ENCODE data around the gene RAD17. TPM values are rescaled to one million over a fixed set of nuclear protein-coding genes. Genes with fewer than 3 reads are reported as not detected.

RAD17 gene
- total RNA-seq, 2 experiments from 2014 or later: 22.9 to 26.5 TPM

DNA sequence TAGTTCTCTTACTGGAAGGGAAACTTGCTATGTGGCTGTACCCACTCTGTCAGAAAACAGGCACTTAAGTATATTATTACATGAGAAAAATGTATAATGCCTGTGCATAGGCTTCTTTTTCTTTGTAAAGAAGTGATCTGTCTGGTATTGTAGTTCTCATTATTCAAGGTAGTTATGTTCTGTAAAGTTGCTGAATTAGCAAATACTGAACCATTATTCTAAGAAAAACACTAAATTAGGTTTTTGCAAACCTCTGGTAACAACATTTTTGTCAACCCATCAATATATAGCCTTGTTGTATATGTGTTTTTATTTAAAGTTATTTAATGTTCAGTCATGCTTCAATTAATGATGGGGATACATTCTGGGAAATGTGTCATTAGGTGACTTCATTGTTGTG is 8.8 kb downstream of the RAD17 start:
- peaks cover 17% of the 10 kb centered on the region for H3K36me3 Mint-ChIP-seq (ENCODE audit: low read depth)
- no peaks in the 10 kb centered on the region for H3K9me3 Mint-ChIP-seq
- no peaks in the 10 kb centered on the region for H3K4me1 Mint-ChIP-seq (ENCODE audit: low read depth)
- no peak overlapping the region for H3K4me3 Mint-ChIP-seq
- no peak overlapping the region for H3K27ac Mint-ChIP-seq
- ChIA-PET POLR2A (no interaction called here), CTCF (no interaction called here)
- TF ChIP-seq, protein P1, sequence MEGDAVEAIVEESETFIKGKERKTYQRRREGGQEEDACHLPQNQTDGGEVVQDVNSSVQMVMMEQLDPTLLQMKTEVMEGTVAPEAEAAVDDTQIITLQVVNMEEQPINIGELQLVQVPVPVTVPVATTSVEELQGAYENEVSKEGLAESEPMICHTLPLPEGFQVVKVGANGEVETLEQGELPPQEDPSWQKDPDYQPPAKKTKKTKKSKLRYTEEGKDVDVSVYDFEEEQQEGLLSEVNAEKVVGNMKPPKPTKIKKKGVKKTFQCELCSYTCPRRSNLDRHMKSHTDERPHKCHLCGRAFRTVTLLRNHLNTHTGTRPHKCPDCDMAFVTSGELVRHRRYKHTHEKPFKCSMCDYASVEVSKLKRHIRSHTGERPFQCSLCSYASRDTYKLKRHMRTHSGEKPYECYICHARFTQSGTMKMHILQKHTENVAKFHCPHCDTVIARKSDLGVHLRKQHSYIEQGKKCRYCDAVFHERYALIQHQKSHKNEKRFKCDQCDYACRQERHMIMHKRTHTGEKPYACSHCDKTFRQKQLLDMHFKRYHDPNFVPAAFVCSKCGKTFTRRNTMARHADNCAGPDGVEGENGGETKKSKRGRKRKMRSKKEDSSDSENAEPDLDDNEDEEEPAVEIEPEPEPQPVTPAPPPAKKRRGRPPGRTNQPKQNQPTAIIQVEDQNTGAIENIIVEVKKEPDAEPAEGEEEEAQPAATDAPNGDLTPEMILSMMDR (IDR thresholded peaks at IDR 0.05): no peak
- no peak for ATAC-seq
- intact Hi-C loops (cut with micrococcal nuclease): no loop called here
- no peak for DNase-seq
- H3K27me3 Mint-ChIP-seq: no peaks in the 10 kb centered on the region

DNA sequence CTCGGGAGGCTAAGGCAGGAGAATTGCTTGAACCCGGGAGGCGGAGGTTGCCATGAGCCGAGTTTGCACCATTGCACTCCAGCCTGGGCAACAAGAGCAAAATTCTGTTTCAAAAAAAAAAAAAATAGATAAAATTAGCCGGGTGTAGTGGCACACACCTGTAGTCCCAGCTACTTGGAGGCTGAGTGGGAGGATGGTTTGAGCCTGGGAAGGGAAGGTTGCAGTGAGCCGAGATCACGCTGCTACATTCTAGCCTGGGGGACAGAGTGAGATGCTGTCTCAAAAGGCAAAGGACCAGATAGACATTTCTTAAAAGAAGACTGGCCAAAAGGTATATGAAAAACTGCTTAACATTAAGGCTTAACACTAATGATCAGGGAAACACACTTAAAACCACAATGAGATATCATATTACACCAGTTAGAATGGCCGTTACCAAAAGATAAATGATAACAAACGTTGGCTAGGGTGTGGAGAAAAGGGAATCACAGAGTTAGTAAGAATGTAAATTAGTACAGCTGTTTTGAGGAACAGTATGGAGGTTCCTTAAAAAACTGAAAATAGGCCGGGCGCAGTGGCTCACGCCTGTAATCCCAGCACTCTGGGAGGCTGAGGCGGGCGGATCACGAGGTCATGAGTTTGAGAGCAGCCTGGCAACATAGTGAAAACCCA is 35.2 kb downstream of the RAD17 start:
- Mint-ChIP-seq H3K4me3 (no peak overlapping the region), H3K27me3 (no peaks in the 10 kb centered on the region), H3K36me3 (ENCODE audit: low read depth) (peaks cover 39% of the 10 kb centered on the region), H3K4me1 (ENCODE audit: low read depth) (no peaks in the 10 kb centered on the region), H3K9me3 (peaks cover 2% of the 10 kb centered on the region), H3K27ac (no peak overlapping the region)
- ATAC-seq (no peak), DNase-seq (no peak)
- TF ChIP-seq, protein P1 (IDR thresholded peaks at IDR 0.05): no peak
- ChIA-PET CTCF (no interaction called here), POLR2A (no interaction called here)
- intact Hi-C loops (cut with micrococcal nuclease): no loop called here

DNA sequence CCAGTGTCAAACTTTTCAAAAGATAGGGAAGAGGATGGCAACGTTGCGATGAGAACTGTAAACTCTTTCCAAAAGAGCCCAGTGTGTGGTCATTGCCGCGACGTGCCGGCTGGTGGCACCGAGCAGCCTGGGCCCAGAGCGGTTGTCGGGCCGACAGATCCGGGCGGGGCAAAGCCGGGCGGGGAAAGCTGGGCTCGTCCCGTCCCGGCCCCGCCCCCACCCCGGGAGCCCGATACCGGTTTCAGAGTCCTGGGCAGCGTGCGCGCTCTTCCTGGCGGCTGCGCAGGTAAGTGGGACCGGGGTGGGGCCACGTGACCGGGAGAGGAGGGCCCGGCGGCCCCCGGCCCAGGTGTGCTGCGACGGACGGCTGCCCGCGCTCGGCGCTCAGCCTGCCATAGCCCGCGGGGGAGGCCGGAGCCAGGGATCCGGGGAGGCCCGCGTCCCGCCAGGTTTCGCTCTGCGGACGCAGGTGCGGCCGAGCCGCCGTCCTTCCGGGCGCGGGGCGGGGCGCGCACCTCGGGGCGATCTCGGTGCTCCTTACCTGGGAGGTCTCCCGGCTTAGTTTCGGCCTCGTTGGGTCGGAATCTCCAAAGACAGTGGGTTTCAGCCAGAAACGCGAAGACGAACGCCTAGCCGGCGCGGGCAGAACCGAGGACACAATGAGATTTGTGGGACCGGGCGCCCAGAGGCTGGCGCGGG is 45.4 kb downstream of the RAD17 start, which contains the start of gene MARVELD2:
Gene MARVELD2 (plus strand): TSS at position 232 of the 699 bp plus-strand sequence. CDS start 4,270 bp downstream, outside the sequence.
- no peaks in the 10 kb centered on the region for H3K4me1 Mint-ChIP-seq (ENCODE audit: low read depth)
- H3K27ac Mint-ChIP-seq: no peak within 1 kb of the TSS
- H3K36me3 Mint-ChIP-seq (ENCODE audit: low read depth): peaks cover 18% of the 10 kb centered on the region
- TF ChIP-seq, protein P1 (IDR thresholded peaks at IDR 0.05): no peak
- DNase-seq (peak; percentile 40), ATAC-seq (peak; percentile 82)
- no peaks in the 10 kb centered on the region for H3K27me3 Mint-ChIP-seq
- POLR2A ChIA-PET: no interaction called here
- H3K4me3 Mint-ChIP-seq: peak within 1 kb of the TSS; percentile 47
- H3K9me3 Mint-ChIP-seq: no peaks in the 10 kb centered on the region
- intact Hi-C loops (cut with micrococcal nuclease): no loop called here
- CTCF ChIA-PET: no interaction called here

DNA sequence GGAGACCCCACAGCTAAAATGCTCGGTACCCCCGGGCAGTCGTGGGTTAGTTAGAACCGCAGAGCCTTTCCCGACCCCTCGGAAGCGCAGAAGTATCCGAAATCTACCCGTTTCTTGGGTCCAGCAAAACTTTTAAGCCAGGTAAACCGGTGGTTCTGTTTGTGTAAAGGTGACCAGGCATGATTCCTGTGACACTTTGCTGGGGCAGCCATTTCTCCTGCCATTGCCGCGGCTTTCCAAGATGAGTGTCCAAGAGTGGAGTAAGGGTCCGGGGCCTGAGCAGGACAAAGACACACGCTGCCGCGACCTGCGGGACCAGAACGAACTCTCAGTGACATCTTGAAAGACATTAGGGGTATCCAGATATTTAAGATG is 46.0 kb downstream of the RAD17 start:
- H3K36me3 Mint-ChIP-seq (ENCODE audit: low read depth): peaks cover 18% of the 10 kb centered on the region
- no peak overlapping the region for H3K27ac Mint-ChIP-seq
- ATAC-seq: no peak
- peak overlapping the region; percentile 47 for H3K4me3 Mint-ChIP-seq
- H3K27me3 Mint-ChIP-seq: no peaks in the 10 kb centered on the region
- no peaks in the 10 kb centered on the region for H3K9me3 Mint-ChIP-seq
- TF ChIP-seq, protein P1 (IDR thresholded peaks at IDR 0.05): no peak
- ChIA-PET POLR2A (no interaction called here), CTCF (no interaction called here)
- DNase-seq: no peak
- no peaks in the 10 kb centered on the region for H3K4me1 Mint-ChIP-seq (ENCODE audit: low read depth)
- intact Hi-C loops (cut with micrococcal nuclease): no loop called here

DNA sequence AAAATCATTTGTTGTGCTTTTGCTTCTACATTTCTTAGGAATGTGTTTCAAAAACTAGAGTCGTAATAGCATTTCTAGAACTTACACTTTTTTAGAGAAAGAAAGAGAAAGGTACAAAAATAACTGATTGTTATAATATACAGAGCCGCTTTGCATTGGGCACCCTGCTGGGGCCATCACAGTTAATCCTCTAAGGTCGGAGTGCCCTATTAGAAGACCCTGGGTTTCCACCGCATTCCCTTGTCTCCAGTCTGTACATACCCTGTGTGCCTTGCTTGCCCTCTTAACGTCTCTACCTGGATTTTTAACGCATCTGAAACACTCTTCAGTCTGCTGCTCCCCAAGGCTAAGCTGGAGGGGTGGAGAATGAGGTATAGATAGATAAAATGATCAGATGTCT is 46.6 kb downstream of the RAD17 start:
- no peak for DNase-seq
- TF ChIP-seq, protein P1 (IDR thresholded peaks at IDR 0.05): no peak
- intact Hi-C loops (cut with micrococcal nuclease): no loop called here
- H3K27ac Mint-ChIP-seq: no peak overlapping the region
- no peak for ATAC-seq
- H3K4me3 Mint-ChIP-seq: peak overlapping the region; percentile 47
- no peaks in the 10 kb centered on the region for H3K9me3 Mint-ChIP-seq
- POLR2A ChIA-PET: no interaction called here
- peaks cover 18% of the 10 kb centered on the region for H3K36me3 Mint-ChIP-seq (ENCODE audit: low read depth)
- CTCF ChIA-PET: no interaction called here
- H3K4me1 Mint-ChIP-seq (ENCODE audit: low read depth): no peaks in the 10 kb centered on the region
- no peaks in the 10 kb centered on the region for H3K27me3 Mint-ChIP-seq
